CD4-positive, alpha-beta T cell treated with Interleukin-15 for 4 hours (primary cell): Measurements from ENCODE around the gene BRD7.

Experiments used
- DNase-seq: peaks from one replicate; pipeline ENCODE4 v3.0.0-alpha.2; 2020; ENCODE audit warnings: low spot score

BRD7 gene

GRCh38 chr16:50288920-50289319 is 79.9 kb downstream of the BRD7 start:
- no peak for DNase-seq

GRCh38 chr16:50288026-50288425 is 80.8 kb downstream of the BRD7 start:
- DNase-seq = no peak

GRCh38 chr16:50286681-50287080 is 82.1 kb downstream of the BRD7 start:
- no peak for DNase-seq

GRCh38 chr16:50285406-50286003 is 83.3 kb downstream of the BRD7 start:
- no peak for DNase-seq

GRCh38 chr16:50284131-50284911 is 84.5 kb downstream of the BRD7 start:
- no peak for DNase-seq

- no peak for DNase-seq
Measured at GRCh38 chr16:50282955-50283631, 85.7 kb downstream of the BRD7 start.

- DNase-seq = peak; percentile 67
Measured at GRCh38 chr16:50282010-50282538, 86.7 kb downstream of the BRD7 start.

- no peak for DNase-seq
Measured at GRCh38 chr16:50281391-50282009, 87.3 kb downstream of the BRD7 start.

GRCh38 chr16:50280932-50281331 is 87.9 kb downstream of the BRD7 start:
- no peak for DNase-seq

- DNase-seq = no peak
Measured at GRCh38 chr16:50279504-50279865, 89.3 kb downstream of the BRD7 start.

GRCh38 chr16:50278251-50278650 is 90.5 kb downstream of the BRD7 start:
- DNase-seq = no peak

GRCh38 chr16:50276801-50277555 is 91.8 kb downstream of the BRD7 start:
- peak; percentile 40 for DNase-seq

- no peak for DNase-seq
Measured at GRCh38 chr16:50276326-50276640, 92.5 kb downstream of the BRD7 start.

- DNase-seq = no peak
Measured at GRCh38 chr16:50275428-50276325, 93.1 kb downstream of the BRD7 start.

GRCh38 chr16:50275098-50275415 is 93.7 kb downstream of the BRD7 start:
- no peak for DNase-seq

GRCh38 chr16:50274326-50275097 is 94.3 kb downstream of the BRD7 start:
- peak; percentile 57 for DNase-seq

GRCh38 chr16:50273888-50274325 is 94.9 kb downstream of the BRD7 start:
- DNase-seq = peak; percentile 45

GRCh38 chr16:50273382-50273690 is 95.5 kb downstream of the BRD7 start:
- no peak for DNase-seq

- DNase-seq = no peak
Measured at GRCh38 chr16:50272687-50273381, 96.0 kb downstream of the BRD7 start.

GRCh38 chr16:50272111-50272571 is 96.6 kb downstream of the BRD7 start:
- DNase-seq = no peak
